Epithelial cell of prostate (primary cell): ENCODE measurements around the gene UBASH3A.
"Not testable (repeated sequence)": the region's sequence is repeated elsewhere in the genome, so short reads cannot be mapped to it uniquely, and the experiment has no call there.

Experiments used
- DNase-seq: peaks from one replicate; pipeline ENCODE4 v3.0.0-alpha.2; 2011; ENCODE audit warnings: low read depth, low spot score
- H3K27ac ChIP-seq: fragments of 450-650 bp; 2 replicates; pipeline ENCODE4 v1.5.1; 2017; ENCODE audit warnings: mild to moderate bottlenecking

Gene UBASH3A

GRCh38 chr21:42406866-42407265, 3.2 kb downstream of the UBASH3A start:
- DNase-seq = no peak
- H3K27ac ChIP-seq = no peak overlapping the region

- no peak for DNase-seq
- no peak overlapping the region for H3K27ac ChIP-seq
Measured at GRCh38 chr21:42407476-42407875, 3.8 kb downstream of the UBASH3A start.

GRCh38 chr21:42408718-42409117, 5.0 kb downstream of the UBASH3A start:
- not testable (repeated sequence) for DNase-seq, H3K27ac ChIP-seq

GRCh38 chr21:42409366-42409765, 5.7 kb downstream of the UBASH3A start:
- no peak for DNase-seq
- no peak overlapping the region for H3K27ac ChIP-seq

GRCh38 chr21:42411197-42411869, 7.6 kb downstream of the UBASH3A start:
- no peak overlapping the region for H3K27ac ChIP-seq
- DNase-seq = no peak

GRCh38 chr21:42411891-42412635, 8.4 kb downstream of the UBASH3A start:
- no peak for DNase-seq
- H3K27ac ChIP-seq = no peak overlapping the region

GRCh38 chr21:42412636-42412933, 8.9 kb downstream of the UBASH3A start:
- H3K27ac ChIP-seq = no peak overlapping the region
- no peak for DNase-seq

- DNase-seq = no peak
- H3K27ac ChIP-seq = no peak overlapping the region
Measured at GRCh38 chr21:42413093-42413492, 9.4 kb downstream of the UBASH3A start.

GRCh38 chr21:42413500-42413899, 9.8 kb downstream of the UBASH3A start:
- H3K27ac ChIP-seq = no peak overlapping the region
- no peak for DNase-seq

- DNase-seq = no peak
- H3K27ac ChIP-seq = no peak overlapping the region
Measured at GRCh38 chr21:42414066-42414465, 10.4 kb downstream of the UBASH3A start.

GRCh38 chr21:42414553-42414927, 10.8 kb downstream of the UBASH3A start:
- H3K27ac ChIP-seq = no peak overlapping the region
- DNase-seq = no peak

- no peak for DNase-seq
- H3K27ac ChIP-seq = no peak overlapping the region
Measured at GRCh38 chr21:42414928-42415769, 11.4 kb downstream of the UBASH3A start.

GRCh38 chr21:42417533-42417932, 13.8 kb downstream of the UBASH3A start:
- H3K27ac ChIP-seq = no peak overlapping the region
- DNase-seq = no peak

GRCh38 chr21:42418886-42419285, 15.2 kb downstream of the UBASH3A start:
- no peak for DNase-seq
- H3K27ac ChIP-seq = no peak overlapping the region

- H3K27ac ChIP-seq = no peak overlapping the region
- no peak for DNase-seq
Measured at GRCh38 chr21:42419845-42420244, 16.1 kb downstream of the UBASH3A start.

- H3K27ac ChIP-seq = no peak overlapping the region
- no peak for DNase-seq
Measured at GRCh38 chr21:42421018-42421793, 17.5 kb downstream of the UBASH3A start.

- H3K27ac ChIP-seq = no peak overlapping the region
- DNase-seq = no peak
Measured at GRCh38 chr21:42423197-42423675, 19.5 kb downstream of the UBASH3A start.

GRCh38 chr21:42423685-42424084, 20.0 kb downstream of the UBASH3A start:
- no peak overlapping the region for H3K27ac ChIP-seq
- no peak for DNase-seq

- no peak overlapping the region for H3K27ac ChIP-seq
- DNase-seq = no peak
Measured at GRCh38 chr21:42424914-42425541, 21.3 kb downstream of the UBASH3A start.

GRCh38 chr21:42425591-42425990, 21.9 kb downstream of the UBASH3A start:
- H3K27ac ChIP-seq = no peak overlapping the region
- no peak for DNase-seq
